COLO668 (cell line): ENCODE data around the gene VPS33A.
"Not testable (repeated sequence)": the region's sequence is repeated elsewhere in the genome, so short reads cannot be mapped to it uniquely, and the experiment has no call there.

ENCODE experiments used
- DNase-seq: peaks from one replicate; lab custom pipeline; 2025; ENCODE audit not compliant: unreplicated experiment; lab: John Stamatoyannopoulos, UW

VPS33A gene

DNA sequence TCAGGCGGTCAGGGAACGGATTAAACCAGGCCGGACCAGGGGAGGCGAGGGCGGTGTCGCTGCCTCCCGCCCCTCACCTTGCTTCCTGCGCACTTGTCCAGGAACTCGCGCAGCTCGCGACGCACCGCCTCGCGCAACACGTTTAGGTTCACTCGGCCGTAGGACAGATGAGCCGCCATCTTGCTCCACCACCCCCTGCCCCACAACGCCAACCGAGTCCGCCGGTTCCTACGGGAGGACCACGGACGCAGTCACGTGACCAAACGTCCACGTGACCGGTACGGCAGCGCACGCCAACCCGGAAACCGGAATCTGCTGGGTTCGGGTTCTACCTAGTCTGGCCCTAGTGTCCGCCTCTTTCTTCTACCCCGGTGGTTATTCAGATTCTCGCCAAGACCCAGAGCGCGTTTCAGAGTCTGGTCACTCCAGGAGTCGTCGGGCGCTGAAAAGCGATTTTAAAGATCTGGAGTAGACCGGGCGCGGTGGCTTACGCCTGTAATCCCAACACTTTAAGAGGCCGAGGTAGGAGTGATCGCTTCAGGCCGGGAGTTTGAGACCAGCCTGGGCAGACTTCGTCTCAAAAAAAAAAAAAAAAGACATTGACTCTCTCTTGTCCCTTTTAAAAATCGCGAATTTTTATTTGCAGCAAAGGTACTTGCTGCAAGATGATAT is at the start of gene VPS33A:
VPS33A (minus strand) TSS at position 265 of the 672 bp plus-strand sequence; CDS start at position 179, 86 bp downstream.
- peak; percentile 99 for DNase-seq

DNA sequence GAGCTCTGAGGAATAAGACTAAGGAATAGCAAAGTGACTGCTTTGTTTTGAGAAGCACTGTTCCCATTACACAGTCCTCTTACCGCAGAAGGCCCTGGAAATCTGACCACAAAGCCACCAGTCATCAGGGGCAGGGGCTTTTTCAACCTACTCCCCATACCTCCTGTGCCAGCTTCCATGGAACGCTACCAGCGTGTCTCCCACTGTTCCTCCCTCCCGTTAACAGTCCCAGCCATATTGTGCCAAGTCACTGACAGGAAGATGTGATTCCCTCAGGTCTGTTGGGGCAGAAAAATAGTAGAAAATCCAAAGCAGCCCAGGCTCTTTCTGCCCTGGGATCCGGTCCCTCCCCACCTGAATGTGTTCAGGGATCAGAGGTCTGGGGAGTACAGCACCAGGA is 46.6 kb upstream of the VPS33A start:
- DNase-seq = no peak

DNA sequence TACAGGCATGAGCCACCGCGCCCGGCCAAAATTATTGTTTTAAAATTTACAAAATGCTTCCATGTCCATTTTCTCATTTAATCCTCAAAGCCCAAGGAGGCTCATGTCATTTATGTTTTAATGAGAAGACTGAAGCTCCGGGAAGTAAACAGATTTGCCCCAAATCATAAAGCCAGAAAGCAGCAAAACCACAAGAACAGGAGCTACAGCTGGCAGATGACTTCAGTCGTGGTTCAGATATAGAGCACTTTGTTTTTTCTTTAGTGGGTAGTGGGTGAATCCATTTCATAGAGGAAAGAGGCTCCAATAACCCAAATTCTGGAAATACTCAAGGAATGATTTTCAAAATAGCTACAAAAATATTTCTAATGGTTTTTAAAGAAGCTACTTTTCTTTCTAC is 45.4 kb upstream of the VPS33A start:
- DNase-seq = no peak

DNA sequence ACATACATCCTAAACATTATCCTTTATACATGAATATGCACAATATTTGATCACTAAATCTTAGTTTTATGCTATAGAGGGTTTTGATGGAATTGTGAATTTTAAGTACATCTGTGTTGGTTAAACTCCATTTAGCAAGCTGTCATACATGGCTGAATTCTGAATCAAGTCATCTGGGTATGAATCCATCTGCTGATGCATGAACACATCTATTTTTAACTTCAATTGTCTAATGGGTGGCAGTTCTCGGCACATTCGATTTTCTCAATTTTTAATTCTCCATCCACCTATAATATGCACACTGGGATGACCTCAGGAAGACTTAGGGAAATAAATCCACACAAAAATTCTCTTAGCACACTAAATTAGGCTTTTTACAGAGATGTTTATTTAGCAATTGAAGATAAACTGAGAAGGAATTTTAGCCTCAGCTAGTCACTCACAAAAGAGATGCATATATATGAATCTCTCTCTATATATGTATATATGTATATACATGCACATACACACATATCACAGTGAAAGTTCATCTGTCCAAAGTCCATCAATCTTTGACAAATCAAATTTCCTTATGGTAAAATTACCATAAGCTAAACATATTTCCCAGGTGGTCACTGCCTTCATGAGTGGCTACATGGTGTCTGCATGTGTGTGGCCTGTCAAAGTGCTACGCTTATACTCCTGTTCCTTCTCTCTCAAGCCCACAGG is 44.5 kb upstream of the VPS33A start:
- DNase-seq = no peak

DNA sequence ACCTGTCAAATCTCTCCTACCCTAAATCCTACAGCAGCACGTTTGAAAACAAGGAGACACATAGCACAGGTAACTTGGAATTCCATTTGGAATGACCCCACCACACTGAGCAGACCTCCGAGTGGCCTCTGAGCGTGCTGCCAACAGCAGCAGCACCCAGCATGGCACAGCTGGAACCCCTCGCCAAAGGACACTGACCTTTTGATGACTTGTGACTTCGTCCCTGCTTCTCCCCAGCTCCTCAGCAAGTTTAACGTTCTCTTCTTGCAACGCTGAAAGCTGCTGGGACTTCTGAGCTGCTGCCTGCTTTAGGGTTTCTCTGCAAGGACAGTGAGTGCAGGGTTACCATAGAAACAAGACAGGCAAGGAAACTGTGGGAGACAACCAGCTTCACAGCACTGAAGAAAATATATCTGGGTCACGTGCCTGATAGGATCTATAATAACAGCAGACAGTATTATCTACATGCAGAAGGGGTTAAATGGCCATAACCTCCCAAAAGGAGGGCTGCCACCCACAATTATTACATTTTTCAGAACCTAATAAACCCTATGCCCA is 43.3 kb upstream of the VPS33A start:
- DNase-seq = no peak

DNA sequence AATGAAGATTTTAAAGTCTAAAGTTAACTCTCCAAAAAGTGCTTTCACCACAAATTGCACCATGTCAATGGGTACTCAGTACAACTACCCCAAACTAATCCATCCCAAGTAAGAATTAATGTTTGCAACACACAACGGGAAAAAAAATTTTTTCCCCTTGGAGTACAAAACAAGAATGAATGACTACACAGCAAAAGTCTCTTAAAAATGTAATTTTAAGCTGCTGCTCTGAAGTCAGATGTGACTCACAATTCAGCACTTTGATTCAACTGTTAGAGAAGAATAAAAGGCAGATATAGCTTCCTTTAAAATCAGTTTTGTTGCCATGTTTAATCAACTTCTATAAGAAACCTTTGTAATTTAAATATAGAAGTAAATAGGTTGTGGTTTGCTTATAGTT is 42.5 kb upstream of the VPS33A start:
- DNase-seq = no peak

DNA sequence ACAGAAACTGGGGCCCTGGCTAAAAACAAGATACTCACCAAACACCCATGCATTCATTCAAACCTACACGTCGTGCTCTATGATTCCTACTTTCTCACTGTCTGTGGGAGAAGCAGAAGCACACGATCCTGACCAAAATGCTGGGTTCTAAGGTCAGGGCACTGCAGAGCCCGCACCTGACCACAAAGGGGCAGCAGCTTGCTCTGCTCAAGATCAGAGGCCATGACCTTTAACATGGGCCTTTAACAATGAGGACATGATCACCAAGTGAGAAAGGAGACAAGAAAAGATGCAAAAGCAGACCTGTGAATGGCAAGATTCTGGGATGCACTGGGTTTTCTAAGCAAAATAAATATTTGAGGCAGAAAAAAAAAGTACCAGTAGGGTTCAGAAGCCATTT is 40.1 kb upstream of the VPS33A start:
- no peak for DNase-seq

DNA sequence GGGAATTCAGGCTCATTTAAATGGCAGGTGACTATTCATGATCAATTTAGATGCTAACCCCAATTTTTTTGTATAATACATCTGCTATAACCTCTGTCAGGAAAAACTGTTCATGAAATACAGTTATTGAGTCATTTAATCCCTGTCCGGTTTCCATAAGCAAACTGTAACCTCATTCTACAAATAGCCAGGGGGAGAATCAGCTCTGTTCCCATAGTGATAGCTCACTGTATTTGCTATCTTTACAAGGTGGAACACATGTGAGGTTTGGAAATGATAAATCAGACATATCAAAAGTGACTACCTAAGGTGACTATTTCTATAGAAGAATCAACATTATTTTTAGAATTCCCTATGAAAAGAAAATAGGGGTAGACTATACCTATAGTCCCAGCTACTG is 38.6 kb upstream of the VPS33A start:
- DNase-seq = peak; percentile 44

DNA sequence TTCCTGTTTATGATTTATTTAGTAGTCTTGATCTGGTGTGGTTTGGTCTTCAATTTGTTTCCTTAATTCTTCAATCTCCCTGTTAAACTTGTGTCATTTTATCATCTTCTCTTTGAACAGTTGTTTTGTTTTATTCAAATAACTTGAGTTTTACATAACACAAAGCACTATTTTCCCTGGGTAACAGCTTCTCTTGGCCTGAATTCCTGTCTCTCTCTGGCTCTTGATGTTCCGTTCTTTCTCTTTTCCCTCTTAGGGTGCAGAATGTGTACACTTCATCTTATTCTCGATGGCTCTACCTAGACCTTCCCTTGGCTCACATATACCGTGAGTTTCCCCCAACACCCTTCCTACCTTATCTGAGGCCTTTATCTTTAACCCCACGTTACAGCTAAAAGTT is 36.8 kb upstream of the VPS33A start:
- DNase-seq = no peak

DNA sequence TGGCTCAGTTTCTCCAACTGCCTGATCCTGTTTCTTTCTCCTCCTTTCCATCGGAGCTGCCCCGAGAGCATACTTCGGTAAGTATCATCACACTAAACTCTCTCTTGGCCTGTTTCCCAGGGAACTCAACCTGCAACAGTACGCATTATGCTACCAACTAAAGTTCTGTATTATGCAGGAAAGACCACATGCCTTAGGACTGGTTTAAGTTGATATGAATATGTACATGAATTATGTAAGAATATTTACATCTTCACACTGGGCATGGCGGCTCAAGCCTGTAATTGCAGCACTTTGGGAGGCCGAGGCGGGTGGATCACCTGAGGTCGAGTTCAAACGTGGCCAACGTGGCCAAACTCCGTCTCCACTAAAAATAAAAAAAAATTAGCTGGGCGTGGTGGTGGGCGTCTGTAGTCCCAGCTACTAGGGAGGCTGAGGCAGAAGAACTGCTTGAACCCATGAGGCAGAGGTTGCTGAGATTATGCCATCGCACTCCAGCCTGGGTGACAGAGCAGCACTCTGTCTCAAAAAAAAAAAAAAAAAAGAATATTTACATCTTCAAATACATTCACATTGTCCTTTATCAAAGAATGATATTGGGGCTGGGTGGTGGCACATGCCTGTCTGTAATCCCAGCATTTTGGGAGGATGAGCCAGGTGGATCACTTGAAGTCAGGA is 31.9 kb upstream of the VPS33A start:
- DNase-seq = no peak

DNA sequence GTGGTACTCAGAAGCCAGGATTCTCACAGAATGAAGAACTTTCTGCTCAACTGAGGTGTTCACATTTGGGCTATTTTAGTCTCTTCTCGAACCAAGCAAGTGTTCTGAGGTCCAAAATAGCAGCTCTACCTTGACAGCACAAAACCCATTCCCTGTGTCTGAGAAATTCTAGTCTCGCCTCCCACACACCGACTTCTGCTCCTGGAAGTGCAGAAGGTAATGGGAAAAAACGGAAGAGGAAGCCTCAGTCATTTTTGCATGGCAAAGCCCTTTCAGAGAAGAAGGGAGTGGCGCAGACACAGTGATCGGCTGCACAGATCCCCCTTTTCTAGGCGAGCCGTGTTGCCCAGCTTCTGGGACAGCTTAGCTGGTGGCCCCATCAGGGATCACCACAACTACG is 31.2 kb upstream of the VPS33A start:
- DNase-seq = no peak

DNA sequence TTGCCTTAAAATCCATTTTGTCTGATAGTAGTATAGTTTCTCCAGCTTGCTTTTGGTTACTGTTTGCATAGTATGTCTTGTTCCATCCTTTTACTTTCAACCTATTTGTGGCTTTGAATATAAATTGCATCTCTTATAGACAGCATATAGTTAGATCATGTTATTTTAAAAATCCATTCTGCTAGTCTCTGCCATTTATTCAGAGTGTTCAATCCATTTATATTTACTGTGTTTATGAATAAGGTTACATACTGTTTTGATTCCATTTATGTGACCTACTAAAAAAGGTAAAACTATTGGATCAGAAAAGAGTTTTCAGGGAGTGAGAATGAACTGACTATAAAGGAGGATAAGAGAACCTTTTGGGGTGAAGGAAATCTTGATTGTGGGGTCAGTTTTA is 29.6 kb upstream of the VPS33A start:
- no peak for DNase-seq

DNA sequence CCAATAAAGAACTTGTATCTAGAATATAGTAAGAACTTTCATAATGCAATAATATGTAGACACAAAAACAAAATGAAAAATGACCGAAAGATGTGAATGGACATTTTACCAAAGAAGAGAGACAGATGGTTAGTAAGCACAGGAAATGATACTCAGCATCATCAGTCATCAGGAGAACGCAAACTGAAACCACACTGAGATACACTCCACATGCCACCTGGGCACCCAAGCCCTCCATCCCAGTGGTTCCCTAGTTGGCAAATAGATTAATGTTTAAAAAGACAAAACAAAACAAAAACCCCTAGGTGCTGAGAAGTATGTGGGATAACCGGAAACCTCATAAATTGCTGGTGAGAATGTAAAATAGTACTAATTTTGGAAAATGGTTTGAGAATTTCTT is 26.8 kb upstream of the VPS33A start:
- DNase-seq = no peak

DNA sequence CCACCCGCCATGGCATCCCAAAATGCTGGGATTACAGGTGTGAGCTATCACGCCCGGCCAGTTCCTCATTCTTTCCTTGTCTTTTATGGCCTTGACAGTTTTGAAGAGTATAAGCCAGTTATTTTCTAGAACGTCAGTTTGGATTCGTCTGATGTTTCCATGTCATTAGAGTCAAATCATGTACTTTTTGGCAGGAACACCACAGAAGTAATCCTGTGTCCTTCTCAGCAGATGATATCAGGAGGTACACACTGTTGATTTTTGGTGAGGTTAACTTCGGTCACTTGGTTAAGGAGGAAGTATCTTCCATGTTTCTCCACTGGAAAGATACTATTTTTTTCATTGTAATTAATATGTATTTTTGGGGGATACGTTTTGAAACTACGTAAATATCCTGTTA is 25.1 kb upstream of the VPS33A start:
- no peak for DNase-seq

DNA sequence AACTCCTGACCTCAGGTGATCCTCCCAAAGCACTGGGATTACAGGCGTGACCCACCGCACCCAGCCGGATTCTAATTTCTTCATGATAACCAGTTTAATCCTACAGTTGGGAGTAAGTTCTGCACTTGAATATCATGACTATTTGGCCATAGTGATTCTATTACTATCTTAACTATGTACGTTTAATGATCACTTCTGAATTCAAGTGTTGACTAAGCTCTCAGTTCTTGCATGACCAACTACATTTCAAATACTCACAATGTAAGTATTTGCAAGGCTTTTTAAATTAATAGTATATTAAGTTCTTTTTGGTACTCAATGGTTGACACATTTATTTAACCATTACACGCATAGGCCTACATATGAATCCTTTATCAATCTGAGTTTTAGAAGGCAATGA is 17.4 kb upstream of the VPS33A start:
- no peak for DNase-seq

DNA sequence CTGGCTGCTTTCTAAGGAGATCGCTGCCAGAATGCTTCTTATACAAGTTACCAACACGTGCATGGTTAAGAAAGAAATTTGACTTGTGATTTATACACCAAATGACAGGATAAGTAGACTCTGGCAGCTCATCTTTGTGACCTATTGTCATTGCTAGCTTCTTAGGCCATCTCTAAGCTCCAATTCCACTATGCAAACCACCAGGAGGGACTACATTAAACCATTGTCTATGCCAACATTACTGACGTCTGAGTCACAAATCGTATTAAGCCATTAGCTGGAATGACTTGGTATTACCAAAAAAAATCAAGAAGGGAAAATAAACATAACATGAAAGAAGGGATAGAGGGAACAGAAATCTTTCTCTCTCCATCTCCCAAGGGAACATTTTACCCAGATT is 15.8 kb upstream of the VPS33A start:
- DNase-seq = no peak

DNA sequence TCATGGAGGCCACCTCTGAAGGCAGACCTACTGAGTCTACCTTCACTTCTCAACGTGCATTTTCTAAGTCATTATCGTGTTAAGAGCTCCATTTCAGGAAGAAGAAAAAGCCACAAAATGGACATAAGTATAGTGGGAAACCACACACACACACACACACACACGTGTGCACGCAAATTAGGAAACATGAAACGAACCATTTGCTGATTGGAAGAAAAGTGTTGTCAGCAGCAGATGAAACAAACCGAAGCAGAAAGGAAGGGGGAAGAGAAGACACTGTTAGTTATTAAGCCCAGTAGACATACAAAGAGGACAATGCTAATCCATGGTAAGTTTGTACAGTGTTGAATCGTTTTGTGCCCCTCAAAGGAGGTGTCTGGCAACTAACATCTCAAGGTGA is 9.9 kb upstream of the VPS33A start:
- no peak for DNase-seq

DNA sequence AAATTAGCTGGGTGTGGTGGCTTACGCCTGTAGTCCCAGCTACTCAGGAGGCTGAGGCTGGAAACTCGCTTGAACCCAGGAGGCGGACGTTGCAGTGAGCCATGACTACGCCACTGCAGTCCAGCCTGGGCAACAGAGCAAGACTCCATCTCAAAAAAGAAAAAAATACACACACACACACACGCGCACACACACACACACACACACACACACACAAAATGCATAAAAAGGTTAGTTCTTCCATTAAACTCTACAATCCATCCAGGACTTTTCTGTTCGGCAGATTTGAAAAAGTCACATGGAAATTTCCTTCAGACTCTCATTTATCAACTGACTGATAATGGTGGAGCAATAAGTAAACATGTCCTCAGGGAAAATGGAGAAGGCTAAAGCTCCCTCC is 9.2 kb upstream of the VPS33A start:
- DNase-seq = no peak

DNA sequence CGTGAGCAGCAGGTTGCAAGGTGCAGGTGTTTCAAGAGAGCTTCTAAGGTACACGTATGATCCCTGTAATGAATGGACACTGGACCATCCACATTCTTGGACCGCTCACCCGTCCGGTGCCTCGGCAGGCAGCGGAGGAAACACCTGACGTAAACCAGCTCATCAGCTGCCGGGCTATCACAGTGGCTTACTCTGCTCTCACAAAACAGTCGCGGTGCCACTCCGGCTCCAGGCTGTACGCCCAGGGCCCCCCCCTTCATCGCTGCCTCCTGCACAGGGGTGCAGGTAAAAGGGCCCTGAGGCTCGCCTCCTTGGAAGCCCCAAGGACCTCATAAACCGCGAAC is 436 bp downstream of the VPS33A start:
- DNase-seq = peak; percentile 62

DNA sequence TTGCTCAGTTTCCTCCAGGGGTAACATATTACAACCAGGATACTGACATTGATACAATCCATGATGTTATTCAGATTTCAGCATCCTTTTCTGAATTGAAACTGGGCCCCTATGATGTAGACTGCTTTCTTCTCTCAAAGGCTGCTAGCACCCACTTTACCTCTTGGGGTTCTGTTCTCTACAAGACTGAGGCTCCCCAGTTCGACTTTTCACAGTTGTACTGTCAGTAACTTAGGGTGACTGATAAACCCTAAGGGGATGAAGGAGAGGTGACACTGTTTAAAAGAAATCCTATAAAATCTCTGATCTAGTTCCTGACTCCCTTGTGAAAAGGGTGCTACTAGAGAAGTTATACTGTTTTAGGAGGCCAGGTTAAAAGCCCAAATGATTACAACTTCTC is 818 bp downstream of the VPS33A start:
- DNase-seq = no peak

DNA sequence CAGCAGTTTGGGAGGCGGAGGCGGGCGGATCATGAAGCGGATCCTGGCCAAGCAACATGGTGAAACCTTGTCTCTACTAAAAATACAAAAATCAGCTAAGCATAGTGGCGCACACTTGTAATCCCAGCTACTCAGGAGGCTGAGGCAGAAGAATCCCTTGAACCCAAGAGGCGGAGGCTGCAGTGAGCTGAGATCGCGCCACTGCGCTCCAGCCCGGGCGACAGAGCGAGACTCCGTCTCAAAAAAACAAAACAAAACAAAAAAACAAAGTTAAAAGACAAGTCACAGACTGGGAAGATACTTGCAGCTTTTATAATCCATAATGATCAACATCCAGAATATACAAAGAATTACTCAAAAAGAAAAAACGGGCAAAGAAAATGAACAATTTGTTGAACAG is 5.6 kb downstream of the VPS33A start:
- not testable (repeated sequence) for DNase-seq

DNA sequence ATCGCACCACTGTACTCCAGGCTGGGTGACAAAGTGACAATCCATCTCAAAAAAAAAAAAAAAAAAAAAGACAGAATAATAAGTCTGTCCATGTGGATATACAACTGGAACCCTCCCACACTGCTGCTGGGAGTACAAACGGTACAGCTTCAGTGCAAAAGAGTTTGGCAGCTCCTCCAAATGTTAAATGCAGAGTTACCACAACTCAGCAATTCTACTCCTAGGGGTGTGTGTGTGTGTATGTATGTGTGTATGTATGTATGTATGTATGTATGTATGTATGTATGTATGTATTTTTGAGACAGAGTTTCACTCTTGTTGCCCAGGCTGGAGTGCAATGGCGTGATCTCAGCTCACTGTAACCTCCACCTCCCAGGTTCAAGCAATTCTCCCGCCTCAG is 7.4 kb downstream of the VPS33A start:
- DNase-seq = not testable (repeated sequence)
